Spleen (tissue), 7 donors: ENCODE results near the gene FAN1.

Experiments
- POLR2A ChIP-seq, 3 donors: fragments of 450-650 bp; IDR thresholded peaks; one replicate each; pipeline ENCODE4 v1.5.1; 2017; ENCODE audit warnings: antibody characterized with exemption in 3 of 3, mild to moderate bottlenecking in 1 of 3
- POLR2AphosphoS5 ChIP-seq, 3 donors: sonication (generic); formaldehyde crosslinking; IDR thresholded peaks; one replicate each; pipeline ENCODE4 v1.5.1; 2017; ENCODE audit warnings: antibody characterized with exemption in 3 of 3
- TF ChIP-seq, protein P1 (sequence below), 11 experiments: fragments of 200-600 bp in 7 of 11; fragments of 450-650 bp in 4 of 11; sonication (generic) in 4 of 11; IDR thresholded peaks in 8 of 11; conservative IDR thresholded peaks in 3 of 11; 1 replicate in 7 of 11; 2 replicates in 4 of 11; pipeline versions ENCODE4 v1.4.0 to v1.8.0; 2016 to 2021; ENCODE audit warnings: antibody characterized with exemption in 11 of 11, inconsistent platforms in 4 of 11, mild to moderate bottlenecking in 1 of 11
- donor health status: DM: no; HTN: no; CAD: no; lungs with moderate emphysema.
- donor health status: DM: no; HTN: no; CAD: no.
- donor health status: DM: no; HTN: no; CAD: no.

DNA sequence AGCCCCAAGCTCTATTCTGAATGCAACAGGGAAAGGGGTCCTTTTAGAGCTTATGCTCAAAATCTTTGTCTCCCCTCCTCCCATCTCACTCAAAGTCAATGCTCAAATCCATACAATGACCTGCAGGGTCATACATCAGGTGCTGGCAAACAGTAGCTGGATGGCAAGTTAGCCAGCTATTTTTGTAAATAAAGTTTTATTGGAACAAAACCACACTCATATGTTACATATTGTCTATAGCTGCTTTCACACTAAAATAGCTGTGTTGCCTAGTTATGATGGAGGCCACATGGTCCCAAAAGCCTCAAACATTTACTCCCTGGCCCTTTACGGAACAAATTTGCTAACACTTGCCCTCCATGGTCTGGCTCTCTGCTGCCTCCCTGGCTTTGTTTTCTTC is 1.8 kb upstream of the FAN1 start:
- TF ChIP-seq, protein P1, sequence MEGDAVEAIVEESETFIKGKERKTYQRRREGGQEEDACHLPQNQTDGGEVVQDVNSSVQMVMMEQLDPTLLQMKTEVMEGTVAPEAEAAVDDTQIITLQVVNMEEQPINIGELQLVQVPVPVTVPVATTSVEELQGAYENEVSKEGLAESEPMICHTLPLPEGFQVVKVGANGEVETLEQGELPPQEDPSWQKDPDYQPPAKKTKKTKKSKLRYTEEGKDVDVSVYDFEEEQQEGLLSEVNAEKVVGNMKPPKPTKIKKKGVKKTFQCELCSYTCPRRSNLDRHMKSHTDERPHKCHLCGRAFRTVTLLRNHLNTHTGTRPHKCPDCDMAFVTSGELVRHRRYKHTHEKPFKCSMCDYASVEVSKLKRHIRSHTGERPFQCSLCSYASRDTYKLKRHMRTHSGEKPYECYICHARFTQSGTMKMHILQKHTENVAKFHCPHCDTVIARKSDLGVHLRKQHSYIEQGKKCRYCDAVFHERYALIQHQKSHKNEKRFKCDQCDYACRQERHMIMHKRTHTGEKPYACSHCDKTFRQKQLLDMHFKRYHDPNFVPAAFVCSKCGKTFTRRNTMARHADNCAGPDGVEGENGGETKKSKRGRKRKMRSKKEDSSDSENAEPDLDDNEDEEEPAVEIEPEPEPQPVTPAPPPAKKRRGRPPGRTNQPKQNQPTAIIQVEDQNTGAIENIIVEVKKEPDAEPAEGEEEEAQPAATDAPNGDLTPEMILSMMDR (IDR thresholded peaks at IDR 0.05 in 8 of 11, conservative IDR thresholded peaks at IDR 0.05 in 3 of 11): no peak
- no peak for TF ChIP-seq POLR2AphosphoS5 (IDR thresholded peaks at IDR 0.05)
- no peak for TF ChIP-seq POLR2A (IDR thresholded peaks at IDR 0.05)
